ENCODE data around the gene VPS52.

The VPS52 gene

GRCh38 chr6:33314943-33315792 is 43.5 kb upstream of the VPS52 start:
- peaks cover 72 to 76% of the 10 kb centered on the region in 2 experiments for H3K4me1 ChIP-seq (ENCODE audit: control insufficient read depth in 1 of 2, insufficient read depth in 1 of 2, low read depth in 1 of 2, low read length in 1 of 2)
- no peaks in the 10 kb centered on the region for H3K9me3 ChIP-seq
- no peak for TF ChIP-seq CTCF (IDR thresholded peaks at IDR 0.05)
- H3K27ac ChIP-seq, result peak overlapping the region; percentile 100
- peaks cover 39% of the 10 kb centered on the region for H3K36me3 ChIP-seq
- H3K27me3 ChIP-seq, result no peaks in the 10 kb centered on the region
- peak overlapping the region; percentile 91 to 92 for H3K4me3 ChIP-seq (ENCODE audit: low read depth in 1 of 2, low read length in 1 of 2)

GRCh38 chr6:33314515-33314942 is 42.9 kb upstream of the VPS52 start:
- TF ChIP-seq CTCF (IDR thresholded peaks at IDR 0.05), result no peak
- Histone ChIP-seq H3K4me1 (ENCODE audit: control insufficient read depth in 1 of 2, insufficient read depth in 1 of 2, low read depth in 1 of 2, low read length in 1 of 2) (peaks cover 66 to 73% of the 10 kb centered on the region in 2 experiments), H3K27ac (peak overlapping the region; percentile 100), H3K27me3 (no peaks in the 10 kb centered on the region), H3K4me3 (ENCODE audit: low read depth in 1 of 2, low read length in 1 of 2) (peak overlapping the region; percentile 91 to 92), H3K9me3 (no peaks in the 10 kb centered on the region), H3K36me3 (peaks cover 38% of the 10 kb centered on the region)

- TF ChIP-seq CTCF (IDR thresholded peaks at IDR 0.05), result no peak
- Histone ChIP-seq H3K27me3 (no peaks in the 10 kb centered on the region), H3K4me1 (ENCODE audit: control insufficient read depth in 1 of 2, insufficient read depth in 1 of 2, low read depth in 1 of 2, low read length in 1 of 2) (peaks cover 60 to 69% of the 10 kb centered on the region in 2 experiments)
Measured at GRCh38 chr6:33313709-33314514, 42.2 kb upstream of the VPS52 start, which contains the start of gene TAPBP. Gene TAPBP, minus strand, starts transcription at chr6:33314078. Its CDS starts 37 bp downstream, at chr6:33314041.

GRCh38 chr6:33313105-33313708 is 41.5 kb upstream of the VPS52 start:
- Histone ChIP-seq H3K36me3 (peaks cover 31% of the 10 kb centered on the region), H3K4me3 (ENCODE audit: low read depth in 1 of 2, low read length in 1 of 2) (peak overlapping the region; percentile 91 to 92), H3K27me3 (no peaks in the 10 kb centered on the region), H3K9me3 (no peaks in the 10 kb centered on the region), H3K27ac (peak overlapping the region; percentile 100), H3K4me1 (ENCODE audit: control insufficient read depth in 1 of 2, insufficient read depth in 1 of 2, low read depth in 1 of 2, low read length in 1 of 2) (peaks cover 53 to 62% of the 10 kb centered on the region in 2 experiments)
- peak; percentile 22 for TF ChIP-seq CTCF (IDR thresholded peaks at IDR 0.05)

More at GRCh38 chr6:33313709-33314514, 42.2 kb upstream of the VPS52 start, which contains the start of gene TAPBP:
- H3K9me3 ChIP-seq, result no peaks in the 10 kb centered on the region
- H3K4me3 ChIP-seq (ENCODE audit: low read depth in 1 of 2, low read length in 1 of 2), result peak within 1 kb of the TSS; percentile 91 to 92
- peaks cover 32% of the 10 kb centered on the region for H3K36me3 ChIP-seq
- H3K27ac ChIP-seq, result peak within 1 kb of the TSS; percentile 100

Measured in neutrophil (primary cell).